Measurements from ENCODE around the gene CLN3. TPM values are rescaled to one million over a fixed set of nuclear protein-coding genes. Genes with fewer than 3 reads are reported as not detected.
A peak's percentile ranks its signal among the peaks of the same experiment; 100 is the strongest.

Gene CLN3
- total and polyA plus RNA-seq, 9 of the 15 experiments (the other 6 are each of a cell fraction or from before 2014, with no cell fraction given) = 2.5 to 27.1 (median 11.6) TPM

DNA sequence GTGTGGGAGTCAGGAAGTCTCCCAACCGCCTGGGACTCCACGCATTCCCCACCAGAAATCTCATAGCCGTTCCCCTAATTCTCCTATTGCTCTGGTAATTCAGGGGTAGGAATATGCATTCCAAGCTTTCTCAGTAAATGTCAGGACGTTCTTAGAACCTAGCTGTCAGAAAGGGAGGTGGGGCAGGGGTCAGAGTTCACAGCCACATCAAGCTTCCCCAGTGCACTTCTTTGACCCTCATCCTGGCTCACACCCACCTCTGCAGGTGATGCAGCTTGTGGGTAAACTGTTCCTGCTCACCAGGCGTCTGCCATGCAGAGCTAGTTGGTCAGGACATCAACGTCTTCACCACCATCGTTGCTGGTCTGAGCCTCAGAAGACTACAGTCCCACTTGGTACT, 28.8 kb upstream of the CLN3 start:
- no peak overlapping the region for H3K27ac ChIP-seq (ENCODE audit: extremely low read depth, low read depth, low read length)
- no peaks in the 10 kb centered on the region for H3K9me3 ChIP-seq (replicated peaks; ENCODE audit: control insufficient read depth, insufficient read depth, low read depth, low read length)
- H3K4me2 ChIP-seq (ENCODE audit: insufficient read depth, low read length) = no peak overlapping the region
- H4K20me1 ChIP-seq (replicated peaks; ENCODE audit: control insufficient read depth, insufficient read depth, low read length) = no peaks in the 10 kb centered on the region
- TF ChIP-seq, protein P1, sequence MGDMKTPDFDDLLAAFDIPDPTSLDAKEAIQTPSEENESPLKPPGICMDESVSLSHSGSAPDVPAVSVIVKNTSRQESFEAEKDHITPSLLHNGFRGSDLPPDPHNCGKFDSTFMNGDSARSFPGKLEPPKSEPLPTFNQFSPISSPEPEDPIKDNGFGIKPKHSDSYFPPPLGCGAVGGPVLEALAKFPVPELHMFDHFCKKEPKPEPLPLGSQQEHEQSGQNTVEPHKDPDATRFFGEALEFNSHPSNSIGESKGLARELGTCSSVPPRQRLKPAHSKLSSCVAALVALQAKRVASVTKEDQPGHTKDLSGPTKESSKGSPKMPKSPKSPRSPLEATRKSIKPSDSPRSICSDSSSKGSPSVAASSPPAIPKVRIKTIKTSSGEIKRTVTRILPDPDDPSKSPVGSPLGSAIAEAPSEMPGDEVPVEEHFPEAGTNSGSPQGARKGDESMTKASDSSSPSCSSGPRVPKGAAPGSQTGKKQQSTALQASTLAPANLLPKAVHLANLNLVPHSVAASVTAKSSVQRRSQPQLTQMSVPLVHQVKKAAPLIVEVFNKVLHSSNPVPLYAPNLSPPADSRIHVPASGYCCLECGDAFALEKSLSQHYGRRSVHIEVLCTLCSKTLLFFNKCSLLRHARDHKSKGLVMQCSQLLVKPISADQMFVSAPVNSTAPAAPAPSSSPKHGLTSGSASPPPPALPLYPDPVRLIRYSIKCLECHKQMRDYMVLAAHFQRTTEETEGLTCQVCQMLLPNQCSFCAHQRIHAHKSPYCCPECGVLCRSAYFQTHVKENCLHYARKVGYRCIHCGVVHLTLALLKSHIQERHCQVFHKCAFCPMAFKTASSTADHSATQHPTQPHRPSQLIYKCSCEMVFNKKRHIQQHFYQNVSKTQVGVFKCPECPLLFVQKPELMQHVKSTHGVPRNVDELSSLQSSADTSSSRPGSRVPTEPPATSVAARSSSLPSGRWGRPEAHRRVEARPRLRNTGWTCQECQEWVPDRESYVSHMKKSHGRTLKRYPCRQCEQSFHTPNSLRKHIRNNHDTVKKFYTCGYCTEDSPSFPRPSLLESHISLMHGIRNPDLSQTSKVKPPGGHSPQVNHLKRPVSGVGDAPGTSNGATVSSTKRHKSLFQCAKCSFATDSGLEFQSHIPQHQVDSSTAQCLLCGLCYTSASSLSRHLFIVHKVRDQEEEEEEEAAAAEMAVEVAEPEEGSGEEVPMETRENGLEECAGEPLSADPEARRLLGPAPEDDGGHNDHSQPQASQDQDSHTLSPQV (IDR thresholded peaks at IDR 0.05) = no peak
- TF ChIP-seq, protein P2, sequence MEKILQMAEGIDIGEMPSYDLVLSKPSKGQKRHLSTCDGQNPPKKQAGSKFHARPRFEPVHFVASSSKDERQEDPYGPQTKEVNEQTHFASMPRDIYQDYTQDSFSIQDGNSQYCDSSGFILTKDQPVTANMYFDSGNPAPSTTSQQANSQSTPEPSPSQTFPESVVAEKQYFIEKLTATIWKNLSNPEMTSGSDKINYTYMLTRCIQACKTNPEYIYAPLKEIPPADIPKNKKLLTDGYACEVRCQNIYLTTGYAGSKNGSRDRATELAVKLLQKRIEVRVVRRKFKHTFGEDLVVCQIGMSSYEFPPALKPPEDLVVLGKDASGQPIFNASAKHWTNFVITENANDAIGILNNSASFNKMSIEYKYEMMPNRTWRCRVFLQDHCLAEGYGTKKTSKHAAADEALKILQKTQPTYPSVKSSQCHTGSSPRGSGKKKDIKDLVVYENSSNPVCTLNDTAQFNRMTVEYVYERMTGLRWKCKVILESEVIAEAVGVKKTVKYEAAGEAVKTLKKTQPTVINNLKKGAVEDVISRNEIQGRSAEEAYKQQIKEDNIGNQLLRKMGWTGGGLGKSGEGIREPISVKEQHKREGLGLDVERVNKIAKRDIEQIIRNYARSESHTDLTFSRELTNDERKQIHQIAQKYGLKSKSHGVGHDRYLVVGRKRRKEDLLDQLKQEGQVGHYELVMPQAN (IDR thresholded peaks at IDR 0.05; ENCODE audit: borderline replicate concordance) = no peak
- TF ChIP-seq SMARCA5 (IDR thresholded peaks at IDR 0.05) (no peak), MCM2 (IDR thresholded peaks at IDR 0.05; ENCODE audit: low read depth) (no peak), NR2C1 (IDR thresholded peaks at IDR 0.05) (peak; percentile 48; the same call in 1 of the 2 replicates), NR2C1 (tag; IDR thresholded peaks at IDR 0.05) (peak; percentile 64), ZNF551 (CRISPR knock-in tag; IDR thresholded peaks at IDR 0.05) (no peak)
- TF ChIP-seq, protein P3, sequence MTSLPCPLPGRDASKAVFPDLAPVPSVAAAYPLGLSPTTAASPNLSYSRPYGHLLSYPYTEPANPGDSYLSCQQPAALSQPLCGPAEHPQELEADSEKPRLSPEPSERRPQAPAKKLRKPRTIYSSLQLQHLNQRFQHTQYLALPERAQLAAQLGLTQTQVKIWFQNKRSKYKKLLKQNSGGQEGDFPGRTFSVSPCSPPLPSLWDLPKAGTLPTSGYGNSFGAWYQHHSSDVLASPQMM (CRISPR knock-in tag; IDR thresholded peaks at IDR 0.05) = no peak
- TF ChIP-seq, protein P4, sequence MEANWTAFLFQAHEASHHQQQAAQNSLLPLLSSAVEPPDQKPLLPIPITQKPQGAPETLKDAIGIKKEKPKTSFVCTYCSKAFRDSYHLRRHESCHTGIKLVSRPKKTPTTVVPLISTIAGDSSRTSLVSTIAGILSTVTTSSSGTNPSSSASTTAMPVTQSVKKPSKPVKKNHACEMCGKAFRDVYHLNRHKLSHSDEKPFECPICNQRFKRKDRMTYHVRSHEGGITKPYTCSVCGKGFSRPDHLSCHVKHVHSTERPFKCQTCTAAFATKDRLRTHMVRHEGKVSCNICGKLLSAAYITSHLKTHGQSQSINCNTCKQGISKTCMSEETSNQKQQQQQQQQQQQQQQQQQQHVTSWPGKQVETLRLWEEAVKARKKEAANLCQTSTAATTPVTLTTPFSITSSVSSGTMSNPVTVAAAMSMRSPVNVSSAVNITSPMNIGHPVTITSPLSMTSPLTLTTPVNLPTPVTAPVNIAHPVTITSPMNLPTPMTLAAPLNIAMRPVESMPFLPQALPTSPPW (CRISPR knock-in tag; IDR thresholded peaks at IDR 0.05) = no peak
- no peaks in the 10 kb centered on the region; a peak in 1 of 5 replicates for H3K27me3 ChIP-seq (ENCODE audit: control insufficient read depth in 2 of 2, insufficient read depth in 2 of 2, low read length in 2 of 2)
- intact Hi-C loops (cut with micrococcal nuclease) (loop anchor here (10.0 kb wide), 1 partner anchor 246 kb away; no protein-coding TSS in a partner anchor), in situ Hi-C loops (cut with MboI) (no loop called here)
- ATAC-seq (no peak), DNase-seq (ENCODE audit: extremely low read depth in 1 of 4, low spot score in 3 of 4) (no peak), FAIRE-seq (no peak)
- no peak overlapping the region; a peak in 1 of 4 replicates for H3K9ac ChIP-seq (ENCODE audit: insufficient read depth in 1 of 2, low read depth in 2 of 2, low read length in 2 of 2)
- ChIA-PET POLR2A (interaction anchor here (0.7 kb wide), 1 partner anchor 9 kb away, joined by 3 read pairs; no protein-coding TSS in a partner anchor), CTCF (ENCODE audit: low intra/inter-chr PET ratio) (no interaction called here)
- no peak overlapping the region for H2AFZ ChIP-seq (ENCODE audit: low read depth, low read length)
- H3K4me3 ChIP-seq = no peak overlapping the region
- BruUV-seq (replicated peaks) = no TSS peak
- 47% methylated on average over 7 of the region's 7 CpGs for WGBS (ENCODE audit: insufficient coverage, low coverage, missing lambda C conversion rate)
- H3K4me1 ChIP-seq (replicated peaks in 1 of 2; ENCODE audit: control insufficient read depth in 2 of 2, insufficient read depth in 2 of 2, low read length in 2 of 2) = peaks cover 0 to 6% of the 10 kb centered on the region in 2 experiments; a peak in 3 of 5 replicates
- H3K79me2 ChIP-seq (ENCODE audit: control insufficient read depth, insufficient read depth, low read length) = no peaks in the 10 kb centered on the region
- no peaks in the 10 kb centered on the region for H3K9me1 ChIP-seq (ENCODE audit: control insufficient read depth, insufficient read depth, low read length)
- no peaks in the 10 kb centered on the region for H3K36me3 ChIP-seq (ENCODE audit: control insufficient read depth, insufficient read depth, low read length)
